Endothelial cell of umbilical vein (primary cell): ENCODE measurements around the gene CFAP61. TPM values are rescaled to one million over a fixed set of nuclear protein-coding genes. Genes with fewer than 3 reads are reported as not detected.

ENCODE experiments used
- BruUV-seq: library from RNA; stranded (reverse); fragments of 400-500 nt; replicated peaks from 2 replicates; lab custom pipeline; 2021; lab: Mats Ljungman, UMichigan
- CTCF ChIA-PET: fragments of 300-600, 350-600 bp; sonication (Branson Sonifier 250); formaldehyde crosslinking; loops from one replicate; lab custom pipeline; 2021; ENCODE audit warnings: antibody characterized with exemption, inconsistent platforms; lab: Charles Lee
- POLR2A ChIA-PET: fragments of 300-600, 350-600 bp; sonication (Branson Sonifier 250); formaldehyde crosslinking; loops from one replicate; lab custom pipeline; 2021; ENCODE audit warnings: antibody characterized with exemption, inconsistent platforms; lab: Charles Lee
- DNase-seq: peaks from one replicate; pipeline ENCODE4 v3.0.0-alpha.2; 2011; ENCODE audit warnings: low read depth, low spot score
- FAIRE-seq: peaks from 2 replicates; lab custom pipeline; 2011; peaks lifted over from hg19 to GRCh38; lab: Jason Lieb, UNC
- H2AFZ ChIP-seq: 2 replicates; pipeline ENCODE4 v1.6.0; 2012; ENCODE audit warnings: low read depth, low read length, control low read depth, inconsistent platforms
- H3K27ac ChIP-seq: 2 replicates; pipeline ENCODE4 v1.5.1; 2011; ENCODE audit warnings: low read depth, mild to moderate bottlenecking, control low read depth, low read length, moderate library complexity; ENCODE audit not compliant: insufficient read depth
- H3K27me3 ChIP-seq, 2 experiments: 2 replicates each; pipeline versions ENCODE4 v1.6.0 to v1.6.1; 2011; ENCODE audit warnings: low read length in 2 of 2, mixed read lengths in 1 of 2; ENCODE audit not compliant: control insufficient read depth in 2 of 2, insufficient read depth in 2 of 2
- H3K36me3 ChIP-seq, 2 experiments: 2 replicates in 1 of 2; 3 replicates in 1 of 2; pipeline ENCODE4 v1.5.1; 2011; ENCODE audit warnings: low read length in 2 of 2, mild to moderate bottlenecking in 1 of 2, moderate library complexity in 1 of 2; ENCODE audit not compliant: control insufficient read depth in 2 of 2, insufficient read depth in 2 of 2; ENCODE audit errors: extremely low read depth in 1 of 2
- H3K4me1 ChIP-seq: 3 replicates; pipeline ENCODE4 v1.5.1; 2011; ENCODE audit warnings: mild to moderate bottlenecking, low read length; ENCODE audit not compliant: control insufficient read depth, insufficient read depth; ENCODE audit errors: extremely low read depth
- H3K4me2 ChIP-seq: 2 replicates; pipeline ENCODE4 v1.6.1; 2011; ENCODE audit warnings: low read length, control low read depth, mixed read lengths; ENCODE audit not compliant: insufficient read depth
- H3K4me3 ChIP-seq, 3 experiments: fragments of 200-600 bp in 1 of 3; sonication (generic), shearing (Covaris generic) in 1 of 3; replicated peaks in 1 of 3; 2 replicates each; pipeline ENCODE4 v1.5.1; 2011 to 2016; ENCODE audit warnings: control low read depth in 3 of 3, low read length in 3 of 3, mild to moderate bottlenecking in 2 of 3, inconsistent platforms in 1 of 3, low read depth in 1 of 3, moderate library complexity in 1 of 3; ENCODE audit not compliant: insufficient read depth in 1 of 3
- H3K79me2 ChIP-seq: 2 replicates; pipeline ENCODE4 v1.6.0; 2012; ENCODE audit warnings: low read length, inconsistent platforms; ENCODE audit not compliant: control insufficient read depth, insufficient read depth
- H3K9ac ChIP-seq: replicated peaks from 2 replicates; pipeline ENCODE3; 2011; ENCODE audit warnings: low read length, control low read depth; ENCODE audit not compliant: insufficient read depth; ENCODE audit errors: extremely low read depth
- H3K9me1 ChIP-seq: replicated peaks from 3 replicates; pipeline ENCODE4 v1.6.0; 2011; ENCODE audit warnings: mild to moderate bottlenecking, low read length; ENCODE audit not compliant: control insufficient read depth, insufficient read depth; ENCODE audit errors: extremely low read depth
- H3K9me3 ChIP-seq: replicated peaks from 2 replicates; pipeline ENCODE4 v1.5.1; 2012; ENCODE audit warnings: low read length, inconsistent platforms; ENCODE audit not compliant: control insufficient read depth, insufficient read depth
- H4K20me1 ChIP-seq: replicated peaks from 2 replicates; pipeline ENCODE3; 2011; ENCODE audit warnings: mild to moderate bottlenecking, low read length; ENCODE audit not compliant: control insufficient read depth, insufficient read depth; ENCODE audit errors: extremely low read depth
- EZH2 ChIP-seq: IDR thresholded peaks from 2 replicates; pipeline ENCODE4 v1.6.1; 2012; ENCODE audit warnings: borderline replicate concordance, low read depth, mild to moderate bottlenecking, moderate library complexity, low read length, inconsistent platforms; ENCODE audit not compliant: severe bottlenecking
- FOS ChIP-seq: IDR thresholded peaks from 2 replicates; pipeline ENCODE4 v1.6.1; 2011; ENCODE audit warnings: mild to moderate bottlenecking, low read length, moderate library complexity, borderline replicate concordance; ENCODE audit not compliant: insufficient read depth
- GATA2 ChIP-seq: IDR thresholded peaks from 2 replicates; pipeline ENCODE4 v1.7.0; 2011; ENCODE audit warnings: low read depth, mild to moderate bottlenecking, moderate library complexity, mixed read lengths, low read length; ENCODE audit not compliant: insufficient read length, insufficient read depth
- JUN ChIP-seq: IDR thresholded peaks from 2 replicates; pipeline ENCODE4 v1.6.1; 2011; ENCODE audit warnings: borderline replicate concordance, low read depth; ENCODE audit not compliant: insufficient read length, insufficient read depth
- MYC ChIP-seq: IDR thresholded peaks from one replicate; pipeline ENCODE4 v1.6.1; 2011; ENCODE audit warnings: mild to moderate bottlenecking, low read depth, low read length
- POLR2A ChIP-seq: IDR thresholded peaks from 2 replicates; pipeline ENCODE4 v1.6.1; 2012; ENCODE audit warnings: low read depth, mild to moderate bottlenecking, control low read depth, low read length
- POLR2AphosphoS5 ChIP-seq: IDR thresholded peaks from 2 replicates; pipeline ENCODE4 v1.6.1; 2012; ENCODE audit warnings: low read depth, mild to moderate bottlenecking, control low read depth, low read length, moderate library complexity; ENCODE audit not compliant: insufficient read depth
- dilution Hi-C: fragments of 300-500 bp; cut with MboI; formaldehyde crosslinking; loops from one replicate; pipeline ENCODE4 v1.15.0; 2019; ENCODE audit warnings: low sequenced_read_pairs; ENCODE audit not compliant: extremely low pct_ligation_motif_present
- intact Hi-C: fragments of 100-400 bp; cut with micrococcal nuclease; formaldehyde crosslinking; loops from one replicate; pipeline ENCODE4 v1.10.0; 2022
- polyA plus RNA-seq, 4 experiments: library from polyadenylated mRNA; depleted of rRNA in 3 of 4; stranded (reverse) in 3 of 4; unstranded in 1 of 4; fragments of >200 nt; gene quantifications; 2 replicates each; pipeline versions ENCODE4 v1.2.1 to v1.2.3, GENCODE V29; 2011 to 2012; ENCODE audit warnings: missing spikeins in 1 of 4
- total RNA-seq: library from RNA; stranded (reverse); gene quantifications from 2 replicates; pipeline ENCODE4 v1.2.3, GENCODE V29; 2021
- TF ChIP-seq, protein P1 (sequence below): IDR thresholded peaks from 2 replicates; pipeline ENCODE4 v1.6.1; 2011; ENCODE audit not compliant: insufficient read depth, insufficient read length
- TF ChIP-seq, protein P2 (sequence below), 2 donors: IDR thresholded peaks; 1 replicate in 1 of 2; 2 replicates in 1 of 2; pipeline ENCODE4 v1.5.1; 2011; ENCODE audit warnings: low read length in 2 of 2, mild to moderate bottlenecking in 2 of 2, moderate library complexity in 2 of 2, control low read depth in 1 of 2, inconsistent platforms in 1 of 2, low read depth in 1 of 2; ENCODE audit not compliant: insufficient read depth in 1 of 2; ENCODE audit errors: extremely low read depth in 1 of 2

Gene CFAP61
- total and polyA plus RNA-seq, 2 donors (not counting 3 experiments of a cell fraction or from before 2014, with no cell fraction given), result not detected

- Histone ChIP-seq H3K4me3 (no peak overlapping the region), H3K27me3 (peaks cover 0 to 2% of the 10 kb centered on the region in 2 experiments), H3K4me1 (no peaks in the 10 kb centered on the region), H3K36me3 (no peaks in the 10 kb centered on the region), H3K27ac (no peak overlapping the region), H3K79me2 (no peaks in the 10 kb centered on the region), H3K9me3 (no peaks in the 10 kb centered on the region), H3K9me1 (no peaks in the 10 kb centered on the region), H3K9ac (no peak overlapping the region), H2AFZ (no peak overlapping the region), H4K20me1 (no peaks in the 10 kb centered on the region), H3K4me2 (no peak overlapping the region)
- POLR2A ChIA-PET, result no interaction called here
- dilution Hi-C loops, result no loop called here
- FAIRE-seq, result no peak
- intact Hi-C loops, result no loop called here
- CTCF ChIA-PET, result no interaction called here
- DNase-seq, result no peak
- no TSS peak for BruUV-seq
- TF ChIP-seq FOS, result no peak
- no peak for TF ChIP-seq EZH2
- TF ChIP-seq JUN, result no peak
- TF ChIP-seq, protein P1, sequence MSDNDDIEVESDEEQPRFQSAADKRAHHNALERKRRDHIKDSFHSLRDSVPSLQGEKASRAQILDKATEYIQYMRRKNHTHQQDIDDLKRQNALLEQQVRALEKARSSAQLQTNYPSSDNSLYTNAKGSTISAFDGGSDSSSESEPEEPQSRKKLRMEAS, result no peak
- TF ChIP-seq POLR2A, result no peak
- no peak for TF ChIP-seq MYC
- no peak for TF ChIP-seq GATA2
- TF ChIP-seq, protein P2, sequence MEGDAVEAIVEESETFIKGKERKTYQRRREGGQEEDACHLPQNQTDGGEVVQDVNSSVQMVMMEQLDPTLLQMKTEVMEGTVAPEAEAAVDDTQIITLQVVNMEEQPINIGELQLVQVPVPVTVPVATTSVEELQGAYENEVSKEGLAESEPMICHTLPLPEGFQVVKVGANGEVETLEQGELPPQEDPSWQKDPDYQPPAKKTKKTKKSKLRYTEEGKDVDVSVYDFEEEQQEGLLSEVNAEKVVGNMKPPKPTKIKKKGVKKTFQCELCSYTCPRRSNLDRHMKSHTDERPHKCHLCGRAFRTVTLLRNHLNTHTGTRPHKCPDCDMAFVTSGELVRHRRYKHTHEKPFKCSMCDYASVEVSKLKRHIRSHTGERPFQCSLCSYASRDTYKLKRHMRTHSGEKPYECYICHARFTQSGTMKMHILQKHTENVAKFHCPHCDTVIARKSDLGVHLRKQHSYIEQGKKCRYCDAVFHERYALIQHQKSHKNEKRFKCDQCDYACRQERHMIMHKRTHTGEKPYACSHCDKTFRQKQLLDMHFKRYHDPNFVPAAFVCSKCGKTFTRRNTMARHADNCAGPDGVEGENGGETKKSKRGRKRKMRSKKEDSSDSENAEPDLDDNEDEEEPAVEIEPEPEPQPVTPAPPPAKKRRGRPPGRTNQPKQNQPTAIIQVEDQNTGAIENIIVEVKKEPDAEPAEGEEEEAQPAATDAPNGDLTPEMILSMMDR (IDR thresholded peaks at IDR 0.05; ENCODE audit: extremely low read depth in 1 of 2, insufficient read depth in 1 of 2, low read depth in 1 of 2, low read length in 2 of 2), result no peak
- no peak for TF ChIP-seq POLR2AphosphoS5
These were observed 147.2 kb downstream of the CFAP61 start for GRCh38 chr20:20199361-20200160.
